ENCODE results near the gene LYPD6. TPM values are rescaled to one million over a fixed set of nuclear protein-coding genes. Genes with fewer than 3 reads are reported as not detected.
"Not testable (repeated sequence)": the region's sequence is repeated elsewhere in the genome, so short reads cannot be mapped to it uniquely, and the experiment has no call there.

The LYPD6 gene
- total and polyA plus RNA-seq, 2 experiments from 2014 or later: 4.9 to 12.4 TPM

DNA sequence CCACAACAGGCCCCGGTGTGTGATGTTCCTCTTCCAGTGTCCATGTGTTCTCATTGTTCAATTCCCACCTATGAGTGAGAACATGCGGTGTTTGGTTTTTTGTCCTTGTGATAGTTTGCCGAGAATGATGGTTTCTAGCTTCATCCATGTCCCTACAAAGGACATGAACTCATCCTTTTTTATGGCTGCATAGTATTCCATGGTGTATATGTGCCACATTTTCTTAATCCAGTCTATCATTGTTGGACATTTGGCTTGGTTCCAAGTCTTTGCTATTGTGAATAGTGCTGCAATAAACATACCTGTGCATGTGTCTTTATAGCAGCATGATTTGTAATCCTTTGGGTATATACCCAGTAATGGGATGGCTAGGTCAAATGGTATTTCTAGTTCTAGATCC, 11.8 kb upstream of the LYPD6 start:
- not testable (repeated sequence) for H3K27ac ChIP-seq (ENCODE audit: low read depth); H3K79me2 ChIP-seq (replicated peaks; ENCODE audit: insufficient read depth); H3K9me2 ChIP-seq (ENCODE audit: insufficient read depth); DNase-seq (ENCODE audit: low spot score); H4K20me1 ChIP-seq (replicated peaks; ENCODE audit: insufficient read depth); H2AFZ ChIP-seq; H3K27me3 Mint-ChIP-seq (ENCODE audit: insufficient read depth, low read depth, poor library complexity); H3K4me3 Mint-ChIP-seq; H3F3A ChIP-seq (replicated peaks; ENCODE audit: low read depth); H3K36me3 Mint-ChIP-seq (ENCODE audit: low read depth); H3K27me3 ChIP-seq (ENCODE audit: insufficient read depth); H3K27ac Mint-ChIP-seq; H3K9me3 Mint-ChIP-seq; H3K4me3 ChIP-seq; ATAC-seq; H3K4me2 ChIP-seq; H3K36me3 ChIP-seq (ENCODE audit: insufficient read depth)
- peaks cover 22% of the 10 kb centered on the region for H3K4me1 ChIP-seq (ENCODE audit: insufficient read depth)
- peaks cover 23% of the 10 kb centered on the region for H3K4me1 Mint-ChIP-seq

DNA sequence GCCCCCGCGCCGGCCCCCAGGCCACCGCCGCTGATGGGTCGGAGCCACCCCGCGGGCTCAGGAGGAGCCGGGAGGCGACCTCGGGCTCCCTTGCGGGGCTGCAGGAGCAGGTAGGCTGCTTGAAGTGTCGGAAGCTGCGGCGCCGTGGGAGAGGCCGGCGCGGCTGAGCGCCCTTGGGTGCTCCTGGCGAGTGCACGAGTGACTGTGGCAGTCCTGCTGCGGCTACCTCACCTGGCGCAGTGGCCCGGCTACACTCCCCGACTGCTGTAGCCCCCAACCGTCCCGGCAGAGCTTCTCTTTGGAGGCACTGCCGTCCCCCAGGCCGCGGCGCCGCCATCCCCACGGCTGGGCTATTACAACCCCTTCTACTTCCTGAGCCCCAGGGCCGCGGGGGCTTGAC, 10.0 kb upstream of the LYPD6 start:
- no peak for DNase-seq (ENCODE audit: low spot score)

More for the DNA sequence above, 10.0 kb upstream of the LYPD6 start:
- Histone ChIP-seq H3F3A (replicated peaks; ENCODE audit: low read depth) (no peaks in the 10 kb centered on the region), H3K4me2 (no peak overlapping the region), H4K20me1 (replicated peaks; ENCODE audit: insufficient read depth) (no peaks in the 10 kb centered on the region), H3K4me3 (no peak overlapping the region), H3K9me2 (ENCODE audit: insufficient read depth) (no peaks in the 10 kb centered on the region), H3K27me3 (ENCODE audit: insufficient read depth) (no peaks in the 10 kb centered on the region), H3K79me2 (replicated peaks; ENCODE audit: insufficient read depth) (no peaks in the 10 kb centered on the region), H3K27ac (ENCODE audit: low read depth) (no peak overlapping the region), H3K36me3 (ENCODE audit: insufficient read depth) (no peaks in the 10 kb centered on the region), H3K4me1 (ENCODE audit: insufficient read depth) (peaks cover 7% of the 10 kb centered on the region), H2AFZ (0 out of 2 replicates have a peak overlapping the region, but pooled peaks have one; percentile 32)
- peaks cover 5% of the 10 kb centered on the region for H3K4me1 Mint-ChIP-seq
- peak; percentile 40; the same call in 2 of the 3 replicates for ATAC-seq
- TF ChIP-seq ZNF114 (CRISPR knock-in tag; IDR thresholded peaks at IDR 0.05) (no peak), CREB1 (CRISPR knock-in tag; IDR thresholded peaks at IDR 0.05; ENCODE audit: low read depth) (no peak)
- TF ChIP-seq, protein P1, sequence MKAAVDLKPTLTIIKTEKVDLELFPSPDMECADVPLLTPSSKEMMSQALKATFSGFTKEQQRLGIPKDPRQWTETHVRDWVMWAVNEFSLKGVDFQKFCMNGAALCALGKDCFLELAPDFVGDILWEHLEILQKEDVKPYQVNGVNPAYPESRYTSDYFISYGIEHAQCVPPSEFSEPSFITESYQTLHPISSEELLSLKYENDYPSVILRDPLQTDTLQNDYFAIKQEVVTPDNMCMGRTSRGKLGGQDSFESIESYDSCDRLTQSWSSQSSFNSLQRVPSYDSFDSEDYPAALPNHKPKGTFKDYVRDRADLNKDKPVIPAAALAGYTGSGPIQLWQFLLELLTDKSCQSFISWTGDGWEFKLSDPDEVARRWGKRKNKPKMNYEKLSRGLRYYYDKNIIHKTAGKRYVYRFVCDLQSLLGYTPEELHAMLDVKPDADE (IDR thresholded peaks at IDR 0.05): no peak
- TF ChIP-seq, protein P2, sequence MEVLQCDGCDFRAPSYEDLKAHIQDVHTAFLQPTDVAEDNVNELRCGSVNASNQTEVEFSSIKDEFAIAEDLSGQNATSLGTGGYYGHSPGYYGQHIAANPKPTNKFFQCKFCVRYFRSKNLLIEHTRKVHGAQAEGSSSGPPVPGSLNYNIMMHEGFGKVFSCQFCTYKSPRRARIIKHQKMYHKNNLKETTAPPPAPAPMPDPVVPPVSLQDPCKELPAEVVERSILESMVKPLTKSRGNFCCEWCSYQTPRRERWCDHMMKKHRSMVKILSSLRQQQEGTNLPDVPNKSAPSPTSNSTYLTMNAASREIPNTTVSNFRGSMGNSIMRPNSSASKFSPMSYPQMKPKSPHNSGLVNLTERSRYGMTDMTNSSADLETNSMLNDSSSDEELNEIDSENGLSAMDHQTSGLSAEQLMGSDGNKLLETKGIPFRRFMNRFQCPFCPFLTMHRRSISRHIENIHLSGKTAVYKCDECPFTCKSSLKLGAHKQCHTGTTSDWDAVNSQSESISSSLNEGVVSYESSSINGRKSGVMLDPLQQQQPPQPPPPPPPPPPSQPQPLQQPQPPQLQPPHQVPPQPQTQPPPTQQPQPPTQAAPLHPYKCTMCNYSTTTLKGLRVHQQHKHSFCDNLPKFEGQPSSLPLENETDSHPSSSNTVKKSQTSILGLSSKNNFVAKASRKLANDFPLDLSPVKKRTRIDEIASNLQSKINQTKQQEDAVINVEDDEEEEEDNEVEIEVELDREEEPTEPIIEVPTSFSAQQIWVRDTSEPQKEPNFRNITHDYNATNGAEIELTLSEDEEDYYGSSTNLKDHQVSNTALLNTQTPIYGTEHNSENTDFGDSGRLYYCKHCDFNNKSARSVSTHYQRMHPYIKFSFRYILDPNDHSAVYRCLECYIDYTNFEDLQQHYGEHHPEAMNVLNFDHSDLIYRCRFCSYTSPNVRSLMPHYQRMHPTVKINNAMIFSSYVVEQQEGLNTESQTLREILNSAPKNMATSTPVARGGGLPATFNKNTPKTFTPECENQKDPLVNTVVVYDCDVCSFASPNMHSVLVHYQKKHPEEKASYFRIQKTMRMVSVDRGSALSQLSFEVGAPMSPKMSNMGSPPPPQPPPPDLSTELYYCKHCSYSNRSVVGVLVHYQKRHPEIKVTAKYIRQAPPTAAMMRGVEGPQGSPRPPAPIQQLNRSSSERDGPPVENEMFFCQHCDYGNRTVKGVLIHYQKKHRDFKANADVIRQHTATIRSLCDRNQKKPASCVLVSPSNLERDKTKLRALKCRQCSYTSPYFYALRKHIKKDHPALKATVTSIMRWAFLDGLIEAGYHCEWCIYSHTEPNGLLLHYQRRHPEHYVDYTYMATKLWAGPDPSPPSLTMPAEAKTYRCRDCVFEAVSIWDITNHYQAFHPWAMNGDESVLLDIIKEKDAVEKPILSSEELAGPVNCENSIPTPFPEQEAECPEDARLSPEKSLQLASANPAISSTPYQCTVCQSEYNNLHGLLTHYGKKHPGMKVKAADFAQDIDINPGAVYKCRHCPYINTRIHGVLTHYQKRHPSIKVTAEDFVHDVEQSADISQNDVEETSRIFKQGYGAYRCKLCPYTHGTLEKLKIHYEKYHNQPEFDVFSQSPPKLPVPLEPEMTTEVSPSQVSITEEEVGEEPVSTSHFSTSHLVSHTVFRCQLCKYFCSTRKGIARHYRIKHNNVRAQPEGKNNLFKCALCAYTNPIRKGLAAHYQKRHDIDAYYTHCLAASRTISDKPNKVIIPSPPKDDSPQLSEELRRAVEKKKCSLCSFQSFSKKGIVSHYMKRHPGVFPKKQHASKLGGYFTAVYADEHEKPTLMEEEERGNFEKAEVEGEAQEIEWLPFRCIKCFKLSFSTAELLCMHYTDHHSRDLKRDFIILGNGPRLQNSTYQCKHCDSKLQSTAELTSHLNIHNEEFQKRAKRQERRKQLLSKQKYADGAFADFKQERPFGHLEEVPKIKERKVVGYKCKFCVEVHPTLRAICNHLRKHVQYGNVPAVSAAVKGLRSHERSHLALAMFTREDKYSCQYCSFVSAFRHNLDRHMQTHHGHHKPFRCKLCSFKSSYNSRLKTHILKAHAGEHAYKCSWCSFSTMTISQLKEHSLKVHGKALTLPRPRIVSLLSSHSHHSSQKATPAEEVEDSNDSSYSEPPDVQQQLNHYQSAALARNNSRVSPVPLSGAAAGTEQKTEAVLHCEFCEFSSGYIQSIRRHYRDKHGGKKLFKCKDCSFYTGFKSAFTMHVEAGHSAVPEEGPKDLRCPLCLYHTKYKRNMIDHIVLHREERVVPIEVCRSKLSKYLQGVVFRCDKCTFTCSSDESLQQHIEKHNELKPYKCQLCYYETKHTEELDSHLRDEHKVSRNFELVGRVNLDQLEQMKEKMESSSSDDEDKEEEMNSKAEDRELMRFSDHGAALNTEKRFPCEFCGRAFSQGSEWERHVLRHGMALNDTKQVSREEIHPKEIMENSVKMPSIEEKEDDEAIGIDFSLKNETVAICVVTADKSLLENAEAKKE (CRISPR knock-in tag; IDR thresholded peaks at IDR 0.05): no peak
- TF ChIP-seq, protein P3, sequence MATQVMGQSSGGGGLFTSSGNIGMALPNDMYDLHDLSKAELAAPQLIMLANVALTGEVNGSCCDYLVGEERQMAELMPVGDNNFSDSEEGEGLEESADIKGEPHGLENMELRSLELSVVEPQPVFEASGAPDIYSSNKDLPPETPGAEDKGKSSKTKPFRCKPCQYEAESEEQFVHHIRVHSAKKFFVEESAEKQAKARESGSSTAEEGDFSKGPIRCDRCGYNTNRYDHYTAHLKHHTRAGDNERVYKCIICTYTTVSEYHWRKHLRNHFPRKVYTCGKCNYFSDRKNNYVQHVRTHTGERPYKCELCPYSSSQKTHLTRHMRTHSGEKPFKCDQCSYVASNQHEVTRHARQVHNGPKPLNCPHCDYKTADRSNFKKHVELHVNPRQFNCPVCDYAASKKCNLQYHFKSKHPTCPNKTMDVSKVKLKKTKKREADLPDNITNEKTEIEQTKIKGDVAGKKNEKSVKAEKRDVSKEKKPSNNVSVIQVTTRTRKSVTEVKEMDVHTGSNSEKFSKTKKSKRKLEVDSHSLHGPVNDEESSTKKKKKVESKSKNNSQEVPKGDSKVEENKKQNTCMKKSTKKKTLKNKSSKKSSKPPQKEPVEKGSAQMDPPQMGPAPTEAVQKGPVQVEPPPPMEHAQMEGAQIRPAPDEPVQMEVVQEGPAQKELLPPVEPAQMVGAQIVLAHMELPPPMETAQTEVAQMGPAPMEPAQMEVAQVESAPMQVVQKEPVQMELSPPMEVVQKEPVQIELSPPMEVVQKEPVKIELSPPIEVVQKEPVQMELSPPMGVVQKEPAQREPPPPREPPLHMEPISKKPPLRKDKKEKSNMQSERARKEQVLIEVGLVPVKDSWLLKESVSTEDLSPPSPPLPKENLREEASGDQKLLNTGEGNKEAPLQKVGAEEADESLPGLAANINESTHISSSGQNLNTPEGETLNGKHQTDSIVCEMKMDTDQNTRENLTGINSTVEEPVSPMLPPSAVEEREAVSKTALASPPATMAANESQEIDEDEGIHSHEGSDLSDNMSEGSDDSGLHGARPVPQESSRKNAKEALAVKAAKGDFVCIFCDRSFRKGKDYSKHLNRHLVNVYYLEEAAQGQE (IDR thresholded peaks at IDR 0.05; ENCODE audit: unreplicated experiment): no peak
- TF ChIP-seq, protein P4, sequence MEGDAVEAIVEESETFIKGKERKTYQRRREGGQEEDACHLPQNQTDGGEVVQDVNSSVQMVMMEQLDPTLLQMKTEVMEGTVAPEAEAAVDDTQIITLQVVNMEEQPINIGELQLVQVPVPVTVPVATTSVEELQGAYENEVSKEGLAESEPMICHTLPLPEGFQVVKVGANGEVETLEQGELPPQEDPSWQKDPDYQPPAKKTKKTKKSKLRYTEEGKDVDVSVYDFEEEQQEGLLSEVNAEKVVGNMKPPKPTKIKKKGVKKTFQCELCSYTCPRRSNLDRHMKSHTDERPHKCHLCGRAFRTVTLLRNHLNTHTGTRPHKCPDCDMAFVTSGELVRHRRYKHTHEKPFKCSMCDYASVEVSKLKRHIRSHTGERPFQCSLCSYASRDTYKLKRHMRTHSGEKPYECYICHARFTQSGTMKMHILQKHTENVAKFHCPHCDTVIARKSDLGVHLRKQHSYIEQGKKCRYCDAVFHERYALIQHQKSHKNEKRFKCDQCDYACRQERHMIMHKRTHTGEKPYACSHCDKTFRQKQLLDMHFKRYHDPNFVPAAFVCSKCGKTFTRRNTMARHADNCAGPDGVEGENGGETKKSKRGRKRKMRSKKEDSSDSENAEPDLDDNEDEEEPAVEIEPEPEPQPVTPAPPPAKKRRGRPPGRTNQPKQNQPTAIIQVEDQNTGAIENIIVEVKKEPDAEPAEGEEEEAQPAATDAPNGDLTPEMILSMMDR (conservative IDR thresholded peaks at IDR 0.05; ENCODE audit: low read depth in 2 of 2): no peak
- no peak overlapping the region for H3K27ac Mint-ChIP-seq
- no peak overlapping the region for H3K4me3 Mint-ChIP-seq
- H3K36me3 Mint-ChIP-seq (ENCODE audit: low read depth): no peaks in the 10 kb centered on the region
- no peaks in the 10 kb centered on the region; the same call in 2 of the 3 replicates for H3K9me3 Mint-ChIP-seq
- H3K27me3 Mint-ChIP-seq (ENCODE audit: insufficient read depth, low read depth, poor library complexity): peaks cover 2% of the 10 kb centered on the region

All from GM23338 (cell line).